Measurements from ENCODE around the gene PRKG1.

PRKG1 gene

GRCh38 chr10:51699475-51700227 lies 625.4 kb downstream of the PRKG1 start, which contains the start of gene CSTF2T:
Gene CSTF2T, minus strand, starts transcription at chr10:51699595. Its CDS starts 46 bp downstream, at chr10:51699549.
- Histone ChIP-seq H3K4me3 (peak within 1 kb of the TSS; percentile 58), H3K9me3 (peaks cover 3% of the 10 kb centered on the region; the same call in 1 of the 2 replicates), H3K27me3 (ENCODE audit: low read depth) (0 out of 2 replicates have a peak, but pooled peaks cover 2% of the 10 kb centered on the region), H3K36me3 (replicated peaks) (no peaks in the 10 kb centered on the region), H3K4me1 (peaks cover 4% of the 10 kb centered on the region)
- DNase-seq (ENCODE audit: low spot score in 2 of 2) = peak; percentile 83 to 87
- in situ Hi-C loops (cut with MboI; ENCODE audit: low sequenced_read_pairs) = no loop called here

GRCh38 chr10:51700228-51700817 lies 626.0 kb downstream of the PRKG1 start:
- DNase-seq (ENCODE audit: low spot score in 2 of 2) = no peak
- H3K36me3 ChIP-seq (replicated peaks) = no peaks in the 10 kb centered on the region
- H3K9me3 ChIP-seq = peaks cover 3% of the 10 kb centered on the region; the same call in 1 of the 2 replicates
- H3K4me1 ChIP-seq = peaks cover 4% of the 10 kb centered on the region
- in situ Hi-C loops (cut with MboI; ENCODE audit: low sequenced_read_pairs) = no loop called here
- H3K4me3 ChIP-seq = peak overlapping the region; percentile 58
- H3K27me3 ChIP-seq (ENCODE audit: low read depth) = 0 out of 2 replicates have a peak, but pooled peaks cover 2% of the 10 kb centered on the region

GRCh38 chr10:51705774-51706173 lies 631.5 kb downstream of the PRKG1 start:
- H3K9me3 ChIP-seq = no peaks in the 10 kb centered on the region
- no peak overlapping the region for H3K4me3 ChIP-seq
- H3K27me3 ChIP-seq (ENCODE audit: low read depth) = peaks cover 11% of the 10 kb centered on the region; the same call in 1 of the 2 replicates
- DNase-seq (ENCODE audit: low spot score in 2 of 2) = no peak
- in situ Hi-C loops (cut with MboI; ENCODE audit: low sequenced_read_pairs) = no loop called here
- no peaks in the 10 kb centered on the region for H3K4me1 ChIP-seq
- no peaks in the 10 kb centered on the region for H3K36me3 ChIP-seq (replicated peaks)

GRCh38 chr10:51706225-51706624 lies 631.9 kb downstream of the PRKG1 start:
- Histone ChIP-seq H3K4me3 (no peak overlapping the region), H3K4me1 (no peaks in the 10 kb centered on the region), H3K9me3 (no peaks in the 10 kb centered on the region), H3K36me3 (replicated peaks) (no peaks in the 10 kb centered on the region), H3K27me3 (ENCODE audit: low read depth) (peaks cover 11% of the 10 kb centered on the region; the same call in 1 of the 2 replicates)
- in situ Hi-C loops (cut with MboI; ENCODE audit: low sequenced_read_pairs) = no loop called here
- no peak for DNase-seq (ENCODE audit: low spot score in 2 of 2)

DNA sequence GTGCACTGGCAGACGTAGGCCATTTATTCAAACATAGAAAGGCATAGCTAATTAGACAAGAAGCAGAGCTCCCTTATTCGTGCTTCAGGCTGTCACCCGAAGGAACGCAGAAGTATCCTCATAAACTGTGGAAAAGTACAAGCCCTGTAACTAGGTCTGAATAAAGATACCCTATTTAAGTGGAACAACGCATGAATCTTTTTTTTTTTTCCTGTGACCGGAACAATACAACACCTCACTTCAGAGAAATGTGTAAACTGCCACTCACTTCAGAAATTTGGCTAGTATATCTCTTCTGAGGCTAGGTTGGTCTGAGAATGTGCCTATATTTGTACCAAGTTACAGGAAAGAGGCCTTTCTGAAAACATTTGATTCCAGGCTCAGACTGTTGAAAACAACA lies 633.1 kb downstream of the PRKG1 start:
- no peaks in the 10 kb centered on the region for H3K36me3 ChIP-seq (replicated peaks)
- in situ Hi-C loops (cut with MboI; ENCODE audit: low sequenced_read_pairs) = no loop called here
- no peak for DNase-seq (ENCODE audit: low spot score in 2 of 2)
- peaks cover 11% of the 10 kb centered on the region; the same call in 1 of the 2 replicates for H3K27me3 ChIP-seq (ENCODE audit: low read depth)
- H3K4me1 ChIP-seq = no peaks in the 10 kb centered on the region
- H3K4me3 ChIP-seq = no peak overlapping the region
- H3K9me3 ChIP-seq = no peaks in the 10 kb centered on the region

DNA sequence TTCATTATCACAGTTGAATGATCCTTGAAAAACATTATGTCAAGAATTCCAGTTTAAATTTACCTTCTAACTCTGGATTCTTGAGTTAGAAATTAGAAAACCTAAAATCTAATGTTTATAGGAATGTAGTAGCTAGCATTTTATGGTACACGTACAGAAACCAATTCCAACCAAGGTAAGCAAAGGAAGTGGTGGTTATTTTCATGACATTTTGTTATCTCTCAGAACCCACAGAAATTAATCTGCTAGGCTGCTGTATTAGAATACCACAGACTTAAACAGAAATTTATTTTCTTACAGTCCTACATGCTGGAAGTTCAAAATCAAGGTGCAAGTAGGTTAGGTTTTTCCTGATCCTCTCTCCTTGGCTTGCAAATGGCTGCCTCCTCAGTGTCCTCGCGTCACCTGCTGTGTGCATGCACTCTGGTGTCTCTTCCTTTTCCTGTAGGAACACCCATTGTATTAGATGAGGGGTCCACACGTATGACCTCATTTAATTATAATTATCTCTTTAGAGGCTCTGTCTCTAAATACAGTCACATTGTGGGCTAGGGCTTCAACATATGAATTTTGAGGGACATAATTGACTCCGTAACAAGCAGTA lies 633.6 kb downstream of the PRKG1 start:
- Histone ChIP-seq H3K4me3 (no peak overlapping the region), H3K36me3 (replicated peaks) (no peaks in the 10 kb centered on the region), H3K4me1 (no peaks in the 10 kb centered on the region), H3K27me3 (ENCODE audit: low read depth) (peaks cover 11% of the 10 kb centered on the region; the same call in 1 of the 2 replicates), H3K9me3 (no peaks in the 10 kb centered on the region)
- in situ Hi-C loops (cut with MboI; ENCODE audit: low sequenced_read_pairs) = no loop called here
- no peak for DNase-seq (ENCODE audit: low spot score in 2 of 2)

DNA sequence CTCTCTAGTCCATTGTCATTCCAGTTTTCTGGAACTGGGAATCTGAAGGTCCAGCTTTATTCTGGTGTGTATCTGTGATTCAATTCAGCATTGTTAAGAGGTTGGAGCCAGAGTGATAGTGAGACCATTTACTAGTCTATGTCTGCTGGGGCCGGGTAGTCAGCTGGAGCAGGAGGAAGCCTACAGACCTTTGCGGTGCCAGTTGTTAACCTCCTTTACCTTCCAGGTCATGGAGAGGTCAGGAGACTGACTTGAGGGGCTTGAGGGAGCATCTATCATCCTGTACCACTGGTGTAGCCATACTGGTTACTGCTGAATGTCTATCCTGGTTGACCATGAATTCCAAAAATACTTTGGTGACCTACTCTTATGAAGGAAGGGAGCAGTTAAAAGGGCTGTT lies 634.3 kb downstream of the PRKG1 start:
- H3K36me3 ChIP-seq (replicated peaks) = no peaks in the 10 kb centered on the region
- no peak for DNase-seq (ENCODE audit: low spot score in 2 of 2)
- no peak overlapping the region for H3K4me3 ChIP-seq
- in situ Hi-C loops (cut with MboI; ENCODE audit: low sequenced_read_pairs) = no loop called here
- no peaks in the 10 kb centered on the region for H3K9me3 ChIP-seq
- H3K4me1 ChIP-seq = no peaks in the 10 kb centered on the region
- peaks cover 8% of the 10 kb centered on the region; the same call in 1 of the 2 replicates for H3K27me3 ChIP-seq (ENCODE audit: low read depth)

DNA sequence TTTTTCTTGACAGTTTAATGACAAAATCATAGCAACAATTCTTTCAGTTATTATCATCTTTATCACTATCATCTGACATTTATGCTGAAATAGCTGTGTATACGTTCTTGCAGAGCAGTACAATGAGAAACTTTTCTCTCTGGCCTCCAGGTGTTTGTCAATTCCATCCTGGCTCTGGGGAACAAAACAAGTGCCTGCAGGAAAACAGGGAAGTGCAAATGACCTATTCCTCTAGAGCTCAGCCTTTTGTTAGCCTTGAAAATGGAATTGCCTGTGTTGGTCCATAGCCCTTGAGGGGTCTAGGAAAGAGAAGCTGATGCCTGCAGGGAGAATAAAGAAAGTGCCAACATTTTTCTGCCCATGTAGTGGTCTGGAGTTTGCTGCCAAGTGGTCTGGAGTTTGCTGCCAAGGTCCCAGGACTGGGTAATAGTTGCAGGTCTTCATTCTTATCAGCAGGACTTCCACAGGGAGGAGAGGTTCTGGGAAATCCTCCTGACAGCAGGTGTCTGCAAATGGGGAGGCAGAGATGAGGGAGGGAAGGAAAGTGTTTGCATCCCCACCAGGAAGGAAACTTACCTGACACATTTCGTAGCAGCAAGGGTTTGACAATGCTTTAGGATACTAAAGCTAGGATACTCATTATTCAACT lies 635.2 kb downstream of the PRKG1 start:
- Histone ChIP-seq H3K9me3 (no peaks in the 10 kb centered on the region), H3K27me3 (ENCODE audit: low read depth) (peaks cover 8% of the 10 kb centered on the region; the same call in 1 of the 2 replicates), H3K36me3 (replicated peaks) (no peaks in the 10 kb centered on the region), H3K4me1 (no peaks in the 10 kb centered on the region), H3K4me3 (no peak overlapping the region)
- in situ Hi-C loops (cut with MboI; ENCODE audit: low sequenced_read_pairs) = no loop called here
- DNase-seq (ENCODE audit: low spot score in 2 of 2) = no peak

GRCh38 chr10:51711519-51711891 lies 637.2 kb downstream of the PRKG1 start:
- Histone ChIP-seq H3K4me3 (no peak overlapping the region), H3K36me3 (replicated peaks) (no peaks in the 10 kb centered on the region), H3K4me1 (no peaks in the 10 kb centered on the region), H3K27me3 (ENCODE audit: low read depth) (peaks cover 5% of the 10 kb centered on the region; the same call in 1 of the 2 replicates), H3K9me3 (no peaks in the 10 kb centered on the region)
- no peak for DNase-seq (ENCODE audit: low spot score in 2 of 2)
- in situ Hi-C loops (cut with MboI; ENCODE audit: low sequenced_read_pairs) = no loop called here

DNA sequence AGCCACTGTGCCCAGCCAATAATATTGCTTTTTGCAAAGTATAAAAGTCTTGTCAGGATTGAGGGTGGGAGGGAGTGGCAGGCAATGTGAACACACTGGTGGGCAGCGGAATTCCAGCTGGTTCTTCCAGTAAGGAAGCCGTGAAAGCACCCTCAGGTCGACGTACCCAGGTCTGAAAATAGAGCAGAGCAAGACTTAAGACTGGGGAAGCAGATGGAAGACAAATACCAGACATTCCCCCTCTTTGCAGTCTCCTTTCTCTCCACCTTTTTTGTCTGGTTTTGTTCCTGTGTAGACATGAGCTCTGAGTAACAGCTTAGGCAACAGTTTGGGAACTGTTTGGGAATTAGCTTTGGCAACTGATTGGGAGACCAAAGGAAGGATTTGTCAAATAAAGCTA lies 642.7 kb downstream of the PRKG1 start:
- 0 out of 2 replicates have a peak, but pooled peaks cover 5% of the 10 kb centered on the region for H3K27me3 ChIP-seq (ENCODE audit: low read depth)
- no peak overlapping the region for H3K4me3 ChIP-seq
- H3K4me1 ChIP-seq = no peaks in the 10 kb centered on the region
- no peaks in the 10 kb centered on the region for H3K9me3 ChIP-seq
- no peak for DNase-seq (ENCODE audit: low spot score in 2 of 2)
- H3K36me3 ChIP-seq (replicated peaks) = no peaks in the 10 kb centered on the region
- in situ Hi-C loops (cut with MboI; ENCODE audit: low sequenced_read_pairs) = no loop called here

GRCh38 chr10:51718804-51719291 lies 644.6 kb downstream of the PRKG1 start:
- in situ Hi-C loops (cut with MboI; ENCODE audit: low sequenced_read_pairs) = no loop called here
- Histone ChIP-seq H3K27me3 (ENCODE audit: low read depth) (0 out of 2 replicates have a peak, but pooled peaks cover 5% of the 10 kb centered on the region), H3K9me3 (no peaks in the 10 kb centered on the region), H3K4me1 (no peaks in the 10 kb centered on the region), H3K36me3 (replicated peaks) (no peaks in the 10 kb centered on the region), H3K4me3 (no peak overlapping the region)
- DNase-seq (ENCODE audit: low spot score in 2 of 2) = no peak

DNA sequence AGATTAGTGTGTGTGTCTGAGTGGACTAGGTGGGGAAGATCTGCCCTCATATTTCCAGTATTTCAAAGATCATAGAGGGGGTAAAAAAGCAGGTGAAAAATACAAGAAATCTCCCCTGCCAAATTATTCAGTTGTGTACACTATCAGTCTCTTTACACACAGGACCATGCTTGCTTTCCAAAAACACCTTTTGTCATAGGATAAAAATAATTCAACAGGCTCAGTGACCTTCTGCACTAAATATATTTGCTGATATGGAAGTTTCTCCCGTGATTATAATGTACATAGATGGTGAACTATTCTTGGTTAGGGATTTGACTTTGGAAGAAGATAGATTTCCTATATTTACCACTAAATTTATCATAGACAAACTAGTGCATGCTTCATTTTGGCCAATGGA lies 649.8 kb downstream of the PRKG1 start:
- in situ Hi-C loops (cut with MboI; ENCODE audit: low sequenced_read_pairs) = no loop called here
- Histone ChIP-seq H3K4me3 (no peak overlapping the region), H3K27me3 (ENCODE audit: low read depth) (peaks cover 11% of the 10 kb centered on the region), H3K4me1 (no peaks in the 10 kb centered on the region), H3K36me3 (replicated peaks) (no peaks in the 10 kb centered on the region), H3K9me3 (no peaks in the 10 kb centered on the region)
- no peak for DNase-seq (ENCODE audit: low spot score in 2 of 2)

DNA sequence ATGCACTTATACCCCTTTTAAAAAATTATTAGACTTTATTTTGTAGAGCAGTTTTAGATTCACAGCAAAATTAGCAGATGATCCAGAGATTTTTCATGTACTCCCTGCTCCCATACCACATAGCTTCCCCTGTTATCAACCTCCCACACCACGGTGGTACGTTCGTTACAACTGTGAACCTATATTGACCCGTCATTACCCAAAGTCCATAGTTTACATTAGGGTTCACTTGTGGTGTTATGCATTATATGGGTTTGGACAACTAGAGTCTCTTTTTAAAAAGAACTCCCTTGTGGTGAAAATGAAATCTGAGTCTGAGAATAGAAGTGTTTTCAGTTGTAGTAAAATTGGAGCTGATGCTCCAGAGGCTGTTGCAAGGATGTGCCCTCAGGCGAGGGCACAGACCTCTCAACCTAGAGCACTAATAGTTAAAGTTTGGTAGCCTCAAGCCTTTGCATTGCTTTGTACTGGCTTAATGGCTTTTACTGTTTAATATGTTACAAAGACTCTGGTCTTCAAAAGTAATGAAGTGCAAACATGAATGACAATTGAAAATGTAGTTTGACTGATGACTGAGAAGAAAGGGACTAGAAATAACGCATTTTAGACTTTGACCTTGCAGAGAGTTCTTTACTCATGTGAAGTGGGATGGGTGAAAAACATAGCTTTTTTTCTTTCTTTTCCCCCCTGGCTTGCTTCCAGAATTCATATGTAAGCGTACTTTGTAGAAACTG lies 655.7 kb downstream of the PRKG1 start:
- in situ Hi-C loops (cut with MboI; ENCODE audit: low sequenced_read_pairs) = no loop called here
- Histone ChIP-seq H3K4me1 (peaks cover 8% of the 10 kb centered on the region), H3K36me3 (replicated peaks) (no peaks in the 10 kb centered on the region), H3K27me3 (ENCODE audit: low read depth) (peaks cover 9% of the 10 kb centered on the region), H3K4me3 (no peak overlapping the region), H3K9me3 (no peaks in the 10 kb centered on the region)
- peak; percentile 64 to 94 for DNase-seq (ENCODE audit: low spot score in 2 of 2)

Data from HAP-1 (cell line).